Cortex of kidney (tissue), 1 donor: ENCODE measurements around the gene HNMT.
"Not testable (repeated sequence)": the region's sequence is repeated elsewhere in the genome, so short reads cannot be mapped to it uniquely, and the experiment has no call there.

Experiments used
- DNase-seq: peaks from one replicate; lab custom pipeline; 2025; lab: John Stamatoyannopoulos, UW

Gene HNMT

DNA sequence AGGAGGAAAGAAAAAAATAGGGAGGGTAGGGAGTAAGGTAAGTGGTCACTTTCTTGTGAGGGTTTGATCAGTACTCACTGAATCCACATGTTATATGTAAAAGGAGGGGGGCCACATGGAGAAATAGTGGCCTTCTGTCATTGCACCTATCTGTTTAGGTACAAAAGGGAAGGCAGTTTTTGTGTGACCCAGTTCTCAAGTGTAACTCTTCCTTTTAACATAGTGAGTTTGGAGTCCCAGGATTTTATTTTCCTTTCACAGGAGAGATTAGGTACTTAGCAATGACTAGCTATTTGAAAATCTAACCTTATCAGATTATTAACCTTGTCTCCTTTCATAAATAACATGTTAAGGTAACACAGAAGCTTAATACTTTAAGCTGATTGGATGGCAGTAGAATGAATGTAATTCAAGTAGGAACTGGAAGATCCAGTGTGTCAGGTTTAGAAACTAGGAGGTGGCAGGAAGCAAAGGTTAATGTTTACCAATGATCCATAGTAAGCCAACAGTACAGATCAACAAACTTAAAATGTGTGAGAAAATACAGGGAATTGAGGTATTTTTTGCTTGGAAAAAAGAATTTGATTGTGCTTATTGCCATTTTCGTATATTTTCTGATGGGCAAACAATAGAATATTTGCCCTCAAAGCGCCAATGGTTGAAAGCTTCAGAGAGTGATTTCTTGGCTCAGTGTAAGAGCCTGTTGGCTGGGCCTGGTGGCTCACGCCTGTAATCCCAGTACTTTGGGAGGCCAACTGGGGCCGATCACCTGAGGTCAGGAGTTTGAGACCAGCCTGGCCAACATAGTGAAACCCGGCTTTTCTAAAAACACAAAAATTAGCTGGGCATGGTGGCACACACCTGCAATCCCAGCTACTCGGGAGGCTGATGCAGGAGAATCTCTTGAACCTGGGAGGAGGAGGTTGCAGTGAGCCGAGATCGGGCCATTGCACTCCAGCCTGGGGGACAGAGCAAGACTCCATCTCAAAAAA lies 11.3 kb downstream of the HNMT start:
- DNase-seq, result no peak

DNA sequence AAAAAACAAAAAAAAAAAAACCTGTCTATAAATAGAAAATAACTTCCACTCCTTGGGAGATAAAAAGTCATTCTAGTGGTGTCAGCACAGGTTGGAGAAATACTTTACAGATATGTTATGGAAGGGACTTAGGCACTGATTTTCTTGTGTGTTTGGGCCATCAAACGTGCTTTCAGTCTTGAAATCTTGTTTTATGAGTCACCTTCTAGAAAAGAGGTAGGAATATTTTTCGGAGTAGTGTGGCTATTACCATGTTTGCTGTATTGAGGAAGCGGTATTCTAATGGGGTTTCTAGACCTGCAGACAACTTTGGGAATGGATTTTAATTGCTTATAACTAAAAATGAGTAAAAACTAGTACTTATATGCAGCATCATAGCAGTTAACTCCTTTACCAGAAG lies 12.0 kb downstream of the HNMT start:
- DNase-seq, result no peak

DNA sequence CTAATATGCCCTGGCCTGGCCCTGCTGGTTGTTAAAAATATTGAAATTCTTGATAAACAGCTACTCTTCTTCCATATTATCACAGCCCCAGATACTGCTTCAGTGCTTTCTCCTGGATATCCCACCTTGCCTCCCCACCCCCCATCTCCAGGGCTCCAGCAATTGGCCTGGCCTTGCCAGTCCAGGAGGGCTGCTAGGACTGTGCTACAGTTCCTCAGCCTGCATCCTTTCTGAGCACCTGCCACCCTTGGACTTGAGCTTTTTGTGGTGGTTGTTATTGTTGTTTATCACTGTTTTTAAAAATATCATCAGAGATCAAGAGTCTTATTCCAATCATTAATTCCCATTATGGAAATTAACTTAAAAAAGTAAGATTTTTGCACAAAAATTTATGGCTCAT lies 13.5 kb downstream of the HNMT start:
- DNase-seq, result no peak

GRCh38 chr2:137980459-137980858 lies 16.2 kb downstream of the HNMT start:
- DNase-seq, result no peak

DNA sequence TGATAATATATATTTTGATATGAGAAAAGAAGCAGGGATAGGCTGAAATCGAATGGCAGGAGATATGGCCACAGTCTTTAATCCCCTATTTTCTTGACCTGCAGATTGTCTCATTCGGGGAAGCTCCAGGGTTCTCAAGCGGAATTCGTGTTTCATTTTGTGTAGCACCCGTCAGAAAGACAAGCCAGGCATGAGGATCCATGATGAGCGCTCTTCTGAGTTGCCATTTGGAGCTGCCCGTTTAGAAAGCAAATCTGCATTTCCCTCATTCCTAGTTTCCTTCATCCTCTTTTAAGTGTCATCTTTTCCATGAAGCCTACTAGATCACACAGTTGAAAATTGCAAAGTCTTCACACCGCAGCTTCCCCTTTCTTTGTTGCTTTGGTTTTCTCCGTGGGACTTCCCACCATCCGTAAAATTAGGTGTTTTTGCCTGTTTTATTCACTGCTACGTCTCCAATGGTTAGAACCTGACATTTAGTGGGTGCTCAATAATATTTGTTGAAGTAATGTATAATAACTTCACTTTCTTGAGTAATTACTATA lies 16.9 kb downstream of the HNMT start:
- no peak for DNase-seq

- DNase-seq, result no peak
These were observed 19.3 kb downstream of the HNMT start for GRCh38 chr2:137983581-137983980.

DNA sequence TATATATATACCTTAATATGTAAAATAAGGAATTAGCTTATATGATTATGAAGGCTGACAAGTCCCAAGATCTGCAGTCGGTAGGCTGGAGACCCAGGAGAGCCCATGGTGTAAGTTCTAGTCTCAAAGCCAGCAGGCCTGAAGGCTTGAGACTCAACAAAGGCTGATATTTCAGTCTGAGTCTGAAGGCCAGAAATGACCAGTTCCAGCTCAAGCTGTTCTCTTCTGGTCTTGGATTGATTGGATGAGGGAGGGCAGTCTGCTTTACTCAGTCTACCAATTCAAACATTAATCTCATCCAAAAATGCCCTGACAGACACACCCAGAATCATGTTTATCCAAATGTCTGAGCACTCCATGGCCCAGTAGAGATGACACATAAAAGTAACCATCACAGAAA lies 22.0 kb downstream of the HNMT start:
- no peak for DNase-seq

GRCh38 chr2:137987011-137987410 lies 22.7 kb downstream of the HNMT start:
- DNase-seq, result no peak

DNA sequence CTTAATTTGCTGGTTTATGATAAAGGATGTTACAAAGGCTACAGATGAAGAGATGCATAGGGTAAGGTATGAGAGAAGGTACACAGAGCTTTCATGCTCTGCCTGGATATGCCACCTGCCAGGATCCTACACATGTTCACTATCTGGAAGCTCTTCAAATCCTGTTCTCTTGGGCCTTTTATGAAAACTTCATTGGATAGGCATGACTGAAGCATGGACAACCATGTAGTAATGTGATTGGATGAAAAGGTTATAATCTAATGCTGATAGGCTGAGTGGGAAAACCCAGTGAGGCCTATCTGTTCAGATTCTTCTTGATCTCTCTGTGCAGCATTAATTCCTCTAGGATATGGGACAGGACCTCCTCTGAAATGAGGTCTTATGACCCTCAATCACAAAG lies 26.8 kb downstream of the HNMT start:
- DNase-seq, result no peak

GRCh38 chr2:137992039-137992646 lies 27.9 kb downstream of the HNMT start:
- DNase-seq, result no peak

DNA sequence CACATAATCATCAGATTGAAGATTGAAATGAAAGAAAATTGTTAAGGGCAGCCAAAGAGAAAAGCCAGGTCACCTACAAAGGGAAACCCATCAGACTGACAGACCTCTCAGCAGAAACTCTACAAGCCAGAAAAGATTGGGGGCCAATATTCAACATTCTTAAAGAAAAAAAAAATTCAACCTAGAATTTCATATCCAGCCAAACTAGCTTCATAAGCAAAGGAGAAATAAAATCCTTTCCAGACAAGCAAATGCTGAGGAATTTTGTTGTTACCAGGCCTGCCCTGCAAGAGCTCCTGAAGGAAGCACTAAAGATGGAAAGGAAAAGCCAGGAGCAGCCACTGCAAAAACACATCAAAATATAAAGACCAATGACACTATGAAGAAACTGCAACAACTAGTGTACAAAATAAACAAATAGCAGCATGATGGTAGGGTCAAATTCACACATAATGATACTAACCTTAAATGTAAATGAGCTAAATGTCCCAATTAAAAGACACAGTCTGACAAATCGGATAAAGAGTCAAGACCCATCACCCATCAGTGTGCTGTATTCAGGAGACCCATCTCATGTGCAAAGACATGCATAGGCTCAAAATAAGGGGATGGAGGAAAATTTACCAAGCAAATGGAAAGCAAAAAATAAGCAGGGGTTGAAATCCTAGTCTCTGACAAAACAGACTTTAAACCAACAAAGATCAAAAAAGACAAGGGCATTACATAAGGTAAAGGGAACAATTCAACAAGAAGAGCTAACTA lies 29.6 kb downstream of the HNMT start:
- DNase-seq, result not testable (repeated sequence)

- DNase-seq, result not testable (repeated sequence)
These were observed 31.1 kb downstream of the HNMT start for GRCh38 chr2:137995368-137995767.

- not testable (repeated sequence) for DNase-seq
These were observed 31.9 kb downstream of the HNMT start for GRCh38 chr2:137996158-137996557.

- DNase-seq, result no peak
These were observed 33.5 kb downstream of the HNMT start for GRCh38 chr2:137997733-137998132.

DNA sequence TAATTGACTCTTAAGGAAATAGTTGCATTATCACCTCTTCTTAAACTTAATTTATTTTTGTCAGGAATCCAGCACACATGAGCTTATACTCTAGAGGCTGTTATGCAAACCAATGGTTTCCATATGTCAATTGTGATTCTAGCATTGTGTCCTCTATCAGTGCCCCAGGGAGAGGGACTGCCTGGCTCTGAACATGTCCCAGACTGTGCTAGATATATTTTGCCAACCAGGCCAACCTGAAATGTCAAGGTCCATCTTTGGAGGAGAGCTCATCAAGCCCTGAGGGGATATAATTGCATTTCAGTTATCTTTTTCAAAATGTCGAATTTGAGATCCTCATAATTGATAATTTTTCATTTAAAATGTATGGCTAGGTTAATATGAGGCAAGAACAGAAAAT lies 34.2 kb downstream of the HNMT start:
- DNase-seq, result no peak

DNA sequence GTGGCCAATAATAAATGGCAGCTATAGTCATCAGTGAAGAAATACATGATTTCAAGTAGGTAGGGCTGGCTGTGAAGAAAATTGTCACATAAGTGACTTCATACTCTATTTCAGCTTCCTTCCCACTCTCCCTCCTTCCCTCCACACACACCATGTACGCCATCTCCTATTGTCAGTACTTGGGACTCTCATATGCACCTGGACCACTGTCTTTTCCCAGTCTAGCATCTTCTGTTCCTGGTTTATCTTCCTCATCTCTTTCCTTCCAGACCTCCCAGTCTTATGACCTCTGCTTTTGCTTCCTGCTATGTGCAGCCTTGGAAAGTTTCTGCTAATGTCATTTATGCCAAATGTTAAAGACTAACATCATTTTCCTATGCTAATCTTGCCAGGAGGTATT lies 35.0 kb downstream of the HNMT start:
- no peak for DNase-seq

DNA sequence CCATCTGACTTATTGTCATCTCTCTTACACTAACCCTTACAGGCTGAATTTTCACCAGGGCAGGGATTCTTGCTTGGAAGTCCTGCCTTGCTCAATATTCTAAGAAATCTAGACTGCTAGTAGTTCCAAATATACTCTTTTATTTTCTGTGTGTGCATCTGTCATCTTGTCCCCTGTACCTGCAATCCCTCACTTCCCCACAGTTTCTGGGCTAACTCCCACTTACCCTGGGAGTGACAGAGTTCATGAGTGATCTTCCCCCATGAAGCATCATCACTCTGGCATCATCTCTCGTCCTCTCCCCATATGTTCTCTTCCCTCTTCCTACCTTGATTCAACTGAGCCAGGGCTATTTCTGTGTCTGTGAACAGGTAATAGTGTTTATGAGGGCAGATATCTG lies 35.7 kb downstream of the HNMT start:
- no peak for DNase-seq

DNA sequence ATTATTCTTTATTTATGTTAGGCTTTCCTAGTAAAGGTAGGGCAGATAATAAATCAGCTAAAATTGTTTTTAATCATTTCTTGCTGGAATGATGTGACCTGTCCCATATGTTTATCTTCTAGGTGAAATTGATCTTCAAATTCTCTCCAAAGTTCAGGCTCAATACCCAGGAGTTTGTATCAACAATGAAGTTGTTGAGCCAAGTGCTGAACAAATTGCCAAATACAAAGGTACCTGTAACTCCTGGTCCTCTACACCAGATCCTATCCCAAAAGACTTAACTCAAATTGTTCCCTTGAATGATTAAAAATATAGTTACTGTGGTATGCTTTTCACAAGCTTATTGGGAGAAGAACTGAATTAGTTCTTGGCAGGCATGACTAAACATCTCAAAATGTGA lies 36.5 kb downstream of the HNMT start:
- DNase-seq, result no peak

DNA sequence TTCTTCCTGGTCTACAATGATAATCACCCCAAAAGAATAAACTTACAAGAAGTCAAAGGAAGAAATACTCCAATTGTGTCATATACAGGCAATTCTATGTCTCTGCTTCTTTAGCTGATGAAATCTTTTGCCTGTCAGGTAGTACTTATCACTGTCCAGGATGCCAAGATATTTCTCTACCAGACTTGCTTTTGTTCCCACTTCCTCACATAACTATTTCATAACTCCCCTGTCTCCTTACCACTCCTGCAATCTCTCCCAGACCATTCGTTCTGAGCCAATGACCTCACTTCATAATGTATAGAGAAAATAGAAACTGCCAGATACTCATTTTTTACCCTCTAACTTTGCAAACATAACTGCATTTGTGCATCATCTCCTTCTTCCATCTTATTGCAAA lies 39.1 kb downstream of the HNMT start:
- DNase-seq, result no peak

- DNase-seq, result no peak
These were observed 43.2 kb downstream of the HNMT start for GRCh38 chr2:138007431-138007830.

- DNase-seq, result no peak
These were observed 45.3 kb downstream of the HNMT start for GRCh38 chr2:138009622-138010021.

GRCh38 chr2:138010890-138011289 lies 46.6 kb downstream of the HNMT start:
- DNase-seq, result no peak
